Parathyroid adenoma (tissue), 2 donors: Measurements from ENCODE around the gene GRIK1.

Experiments used
- H2AFZ ChIP-seq: fragments of 300-600 bp; sonication (generic); one replicate; pipeline ENCODE4 v1.7.0; 2017; ENCODE audit warnings: antibody characterized with exemption, mild to moderate bottlenecking
- H3K27ac ChIP-seq: fragments of 300-600 bp; sonication (generic); one replicate; pipeline ENCODE4 v1.7.0; 2017
- H3K27me3 ChIP-seq: fragments of 300-600 bp; sonication (generic); one replicate; pipeline ENCODE4 v1.7.0; 2017; ENCODE audit warnings: low read length; ENCODE audit not compliant: control insufficient read depth, insufficient read depth
- H3K36me3 ChIP-seq: fragments of 300-600 bp; sonication (generic); one replicate; pipeline ENCODE4 v1.7.0; 2017; ENCODE audit warnings: low read length; ENCODE audit not compliant: control insufficient read depth, insufficient read depth
- H3K4me1 ChIP-seq: fragments of 300-600 bp; sonication (generic); one replicate; pipeline ENCODE4 v1.7.0; 2017; ENCODE audit warnings: control low read depth
- H3K4me2 ChIP-seq: fragments of 300-600 bp; sonication (generic); one replicate; pipeline ENCODE4 v1.7.0; 2017; ENCODE audit warnings: low read length
- H3K4me3 ChIP-seq: fragments of 300-600 bp; sonication (generic); one replicate; pipeline ENCODE4 v1.7.0; 2017; ENCODE audit warnings: low read depth, low read length
- H3K79me2 ChIP-seq: fragments of 300-600 bp; sonication (generic); one replicate; pipeline ENCODE4 v1.7.0; 2017; ENCODE audit warnings: control low read depth
- H3K9ac ChIP-seq: fragments of 300-600 bp; sonication (generic); one replicate; pipeline ENCODE4 v1.7.0; 2017; ENCODE audit warnings: mild to moderate bottlenecking
- H3K9me3 ChIP-seq: fragments of 300-600 bp; sonication (generic); one replicate; pipeline ENCODE4 v1.7.0; 2017; ENCODE audit warnings: low read length; ENCODE audit not compliant: control insufficient read depth
- CTCF ChIP-seq: fragments of 300-600 bp; sonication (generic); IDR thresholded peaks from one replicate; pipeline ENCODE4 v1.7.0; 2017; ENCODE audit warnings: antibody characterized with exemption, mild to moderate bottlenecking
- donor health status: primary hyperparathyroidism.

Gene GRIK1

GRCh38 chr21:29691616-29692491, 247.9 kb downstream of the GRIK1 start:
- Histone ChIP-seq H3K36me3 (no peaks in the 10 kb centered on the region), H3K79me2 (no peaks in the 10 kb centered on the region), H3K4me1 (no peaks in the 10 kb centered on the region), H3K4me3 (no peak overlapping the region), H3K4me2 (no peak overlapping the region), H2AFZ (no peak overlapping the region), H3K9me3 (no peaks in the 10 kb centered on the region), H3K9ac (no peak overlapping the region), H3K27me3 (no peaks in the 10 kb centered on the region), H3K27ac (no peak overlapping the region)
- TF ChIP-seq CTCF = no peak

DNA sequence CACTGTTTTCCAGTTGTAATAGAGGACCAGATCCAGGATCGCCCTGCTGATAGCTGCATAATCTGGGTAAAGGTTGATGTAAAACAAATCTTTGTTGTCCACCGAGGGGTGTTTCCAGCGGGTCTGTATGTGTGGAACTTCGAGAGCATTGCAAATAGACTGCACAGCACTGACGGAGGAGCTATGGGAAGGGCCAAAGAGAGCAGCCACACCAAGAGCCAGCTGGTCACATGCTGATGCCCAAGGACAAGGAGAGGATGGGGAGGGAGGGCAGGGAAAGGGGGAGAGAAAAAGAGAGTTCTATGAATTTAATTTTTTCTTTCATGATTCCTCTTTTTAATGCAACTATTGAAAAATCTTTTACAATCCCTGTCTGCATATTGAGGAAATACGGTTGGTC, 250.0 kb downstream of the GRIK1 start:
- Histone ChIP-seq H3K9ac (no peak overlapping the region), H3K4me2 (no peak overlapping the region), H2AFZ (no peak overlapping the region), H3K4me1 (no peaks in the 10 kb centered on the region), H3K27me3 (no peaks in the 10 kb centered on the region), H3K79me2 (no peaks in the 10 kb centered on the region), H3K36me3 (no peaks in the 10 kb centered on the region), H3K9me3 (no peaks in the 10 kb centered on the region), H3K4me3 (no peak overlapping the region), H3K27ac (no peak overlapping the region)
- TF ChIP-seq CTCF = no peak

DNA sequence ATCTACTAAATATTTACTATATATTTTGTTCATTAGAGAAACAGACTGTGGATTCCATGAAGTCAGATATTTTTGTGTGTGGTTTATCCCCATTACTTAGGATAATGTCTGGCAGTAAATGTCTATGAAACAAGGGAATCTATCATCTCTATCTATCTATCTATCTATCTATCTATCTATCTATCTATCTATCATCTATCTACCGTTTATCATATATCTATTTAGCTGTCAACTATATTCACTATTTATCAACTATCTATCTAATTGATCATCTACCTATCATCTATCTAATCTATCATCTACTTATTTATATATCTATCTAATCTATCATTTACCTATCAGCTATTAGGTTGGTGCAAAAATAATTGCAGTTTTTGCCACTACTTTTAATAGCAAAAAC, 255.7 kb downstream of the GRIK1 start:
- H3K36me3 ChIP-seq = no peaks in the 10 kb centered on the region

DNA sequence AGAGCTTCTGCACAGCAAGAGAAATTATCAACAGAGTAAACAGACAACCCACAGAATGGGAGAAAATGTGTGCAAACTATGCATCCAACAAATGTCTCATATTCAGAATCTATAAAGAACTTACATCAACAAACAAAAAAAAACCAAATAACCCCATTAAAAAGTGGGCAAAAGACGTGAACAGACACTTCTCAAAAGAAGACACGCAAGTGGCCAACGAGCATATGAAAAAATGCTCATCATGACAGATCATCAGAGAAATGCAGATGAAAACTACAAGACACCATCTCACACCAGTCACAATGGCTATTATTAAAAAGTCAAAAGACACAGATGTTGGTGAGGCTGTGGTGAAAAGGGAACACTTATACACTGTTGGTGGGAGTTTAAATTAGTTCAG, 257.0 kb downstream of the GRIK1 start:
- Histone ChIP-seq H3K4me1 (no peaks in the 10 kb centered on the region), H3K4me3 (no peak overlapping the region), H3K27ac (no peak overlapping the region), H3K36me3 (no peaks in the 10 kb centered on the region), H2AFZ (no peak overlapping the region), H3K4me2 (no peak overlapping the region), H3K9ac (no peak overlapping the region), H3K27me3 (no peaks in the 10 kb centered on the region), H3K79me2 (no peaks in the 10 kb centered on the region), H3K9me3 (no peaks in the 10 kb centered on the region)
- no peak for TF ChIP-seq CTCF

More for the DNA sequence above, 255.7 kb downstream of the GRIK1 start:
- Histone ChIP-seq H2AFZ (no peak overlapping the region), H3K27ac (no peak overlapping the region), H3K9me3 (no peaks in the 10 kb centered on the region), H3K9ac (no peak overlapping the region), H3K4me1 (no peaks in the 10 kb centered on the region), H3K79me2 (no peaks in the 10 kb centered on the region), H3K4me3 (no peak overlapping the region), H3K27me3 (no peaks in the 10 kb centered on the region), H3K4me2 (no peak overlapping the region)
- TF ChIP-seq CTCF = no peak

- H3K4me2 ChIP-seq = no peak overlapping the region
- no peak overlapping the region for H2AFZ ChIP-seq
- H3K4me1 ChIP-seq = no peaks in the 10 kb centered on the region
- no peaks in the 10 kb centered on the region for H3K9me3 ChIP-seq
- no peak for TF ChIP-seq CTCF
- no peak overlapping the region for H3K4me3 ChIP-seq
- no peak overlapping the region for H3K9ac ChIP-seq
- H3K36me3 ChIP-seq = no peaks in the 10 kb centered on the region
- H3K79me2 ChIP-seq = no peaks in the 10 kb centered on the region
- no peaks in the 10 kb centered on the region for H3K27me3 ChIP-seq
- no peak overlapping the region for H3K27ac ChIP-seq
Measured at GRCh38 chr21:29680273-29680672, 259.5 kb downstream of the GRIK1 start.
